Measurements from ENCODE around the gene BTF3.
A peak's percentile ranks its signal among the peaks of the same experiment; 100 is the strongest.
"Not testable (repeated sequence)": the region's sequence is repeated elsewhere in the genome, so short reads cannot be mapped to it uniquely, and the experiment has no call there.

BTF3 gene

DNA sequence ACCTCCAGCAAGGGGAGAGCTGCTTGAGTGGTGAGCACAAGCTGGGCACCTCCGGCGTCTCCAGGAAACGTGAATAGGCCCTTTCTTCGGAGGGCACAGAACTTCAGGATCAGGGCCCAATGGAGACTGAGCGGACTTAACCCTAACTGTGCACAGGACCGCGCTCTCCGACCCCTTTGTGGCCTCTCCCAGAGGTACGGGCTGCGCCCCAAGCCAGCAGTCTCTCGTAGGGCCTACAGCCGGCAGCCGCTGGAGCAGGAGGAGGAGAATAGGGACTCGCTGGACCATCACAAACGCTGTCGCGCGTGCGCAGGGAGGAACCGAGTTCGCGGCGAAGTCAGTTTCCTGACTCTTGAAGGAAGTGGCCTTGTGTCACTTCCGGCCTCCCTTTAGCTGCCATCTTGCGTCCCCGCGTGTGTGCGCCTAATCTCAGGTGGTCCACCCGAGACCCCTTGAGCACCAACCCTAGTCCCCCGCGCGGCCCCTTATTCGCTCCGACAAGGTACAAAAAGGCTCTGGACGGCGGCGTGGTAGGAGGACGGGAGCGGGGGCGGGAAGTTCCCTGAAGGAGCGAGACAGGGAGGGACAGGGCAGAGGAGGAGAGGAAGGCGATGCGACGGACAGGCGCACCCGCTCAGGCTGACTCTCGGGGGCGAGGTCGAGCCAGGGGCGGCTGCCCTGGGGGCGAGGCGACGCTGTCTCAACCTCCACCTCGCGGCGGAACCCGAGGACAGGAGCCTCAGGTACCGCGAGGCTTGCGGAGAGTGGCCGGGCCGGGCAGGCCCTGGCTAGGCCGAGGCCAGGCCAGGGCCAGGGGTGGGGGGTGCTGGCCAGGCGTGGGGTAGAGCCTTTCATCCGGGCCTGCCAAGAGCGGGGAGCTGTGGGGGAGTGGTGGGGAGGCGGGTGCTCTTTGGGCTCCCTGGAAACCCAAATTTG, at the start of gene BTF3:
TSS of gene BTF3 (plus strand) at position 386 of the 936 bp plus-strand sequence. CDS start at position 612, 226 bp downstream.
- peak; percentile 96 to 99 (median 99) for DNase-seq

DNA sequence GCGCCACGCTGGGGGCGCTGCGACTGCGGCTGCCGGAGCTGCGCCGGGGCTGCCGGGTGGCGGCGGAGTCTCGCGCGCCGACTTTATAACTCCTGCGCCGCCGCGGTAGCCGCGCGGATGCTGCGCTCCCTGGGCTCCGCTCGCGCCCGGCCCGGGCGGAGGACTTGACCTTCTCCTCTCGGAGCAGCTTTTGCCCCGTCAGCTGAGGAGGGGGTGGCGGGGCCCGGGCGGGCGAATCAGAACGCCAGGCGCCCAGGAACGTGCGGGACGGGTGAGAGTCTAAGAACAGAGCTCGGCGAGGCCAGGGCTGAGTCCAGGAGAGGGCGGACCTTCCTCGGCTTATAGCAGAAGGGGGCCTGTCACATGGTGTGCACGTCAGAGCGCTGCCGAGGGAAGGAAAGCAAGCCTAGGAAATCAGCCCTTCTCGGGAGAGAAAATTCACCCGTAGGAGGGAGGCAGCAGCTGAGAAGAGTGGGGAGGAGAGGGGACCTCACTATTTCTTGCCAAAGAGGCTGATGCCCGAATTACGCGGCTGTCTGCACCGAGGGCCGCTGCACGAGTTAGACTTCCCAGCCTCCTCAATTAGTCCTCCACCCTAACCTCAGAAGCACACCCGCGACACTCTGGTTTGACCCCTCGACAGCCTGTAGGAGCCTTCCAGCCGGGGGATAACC, 49.6 kb upstream of the BTF3 start, which contains the start of gene FOXD1:
TSS of gene FOXD1 (minus strand) at position 315 of the 674 bp plus-strand sequence. CDS start 415 bp downstream, outside the sequence.
- DNase-seq: peak in 28 of 42 donors; percentile 8 to 64 (median 38)
- intact Hi-C loops (cut with DNase I): no loop called here

More for the DNA sequence above, at the start of gene BTF3:
- intact Hi-C loops (cut with DNase I): no loop called here

DNA sequence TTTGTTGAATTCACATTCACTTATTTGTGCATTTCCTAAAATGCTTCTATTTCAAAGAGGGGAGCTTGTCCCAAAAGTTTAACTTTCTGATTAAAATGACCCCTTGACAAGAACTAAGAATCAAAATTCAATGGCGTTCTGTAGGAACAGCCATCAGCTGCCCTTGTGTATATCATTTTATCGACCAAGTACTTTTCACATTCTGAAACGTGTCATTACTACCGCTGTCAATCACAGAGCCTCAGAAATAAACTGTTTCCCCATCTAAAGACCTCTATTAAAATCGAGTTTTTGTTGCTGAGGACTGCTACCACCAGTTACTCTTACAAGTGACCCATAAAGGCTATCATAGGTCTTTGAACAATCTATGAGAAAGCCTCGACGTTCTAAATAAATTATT, 48.1 kb upstream of the BTF3 start:
- intact Hi-C loops (cut with DNase I): loop anchor here (5.0 kb wide), 1 partner anchor 233 kb away; no protein-coding TSS in a partner anchor
- DNase-seq: no peak

DNA sequence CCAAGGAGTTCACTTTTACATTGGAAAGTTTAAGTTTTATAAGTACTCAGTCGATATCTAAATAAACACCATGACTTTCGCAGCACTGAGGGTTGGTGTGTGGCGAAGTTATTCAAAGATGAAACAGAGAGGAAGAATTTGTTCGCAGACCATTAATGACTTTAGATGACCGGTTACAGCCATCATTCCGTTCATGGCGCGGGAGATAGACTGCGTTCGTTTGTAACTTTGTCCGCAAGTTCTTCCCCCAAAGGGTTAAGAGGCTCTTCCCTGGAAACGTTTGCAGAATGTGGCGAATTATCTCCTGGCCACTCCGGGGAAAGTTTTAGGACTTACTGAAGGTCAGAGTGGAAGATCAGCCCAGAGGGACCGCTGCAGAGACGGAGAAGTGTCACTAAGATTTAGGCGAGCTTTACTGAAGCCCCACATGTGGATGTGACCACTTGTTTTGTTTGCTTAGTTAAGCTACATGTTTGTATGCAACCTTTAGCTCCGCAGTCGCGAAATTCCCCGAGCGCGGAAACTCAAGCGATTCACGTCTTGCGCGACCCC, 47.5 kb upstream of the BTF3 start:
- intact Hi-C loops (cut with DNase I): loop anchor here (5.0 kb wide), 1 partner anchor 233 kb away; no protein-coding TSS in a partner anchor
- DNase-seq: no peak

DNA sequence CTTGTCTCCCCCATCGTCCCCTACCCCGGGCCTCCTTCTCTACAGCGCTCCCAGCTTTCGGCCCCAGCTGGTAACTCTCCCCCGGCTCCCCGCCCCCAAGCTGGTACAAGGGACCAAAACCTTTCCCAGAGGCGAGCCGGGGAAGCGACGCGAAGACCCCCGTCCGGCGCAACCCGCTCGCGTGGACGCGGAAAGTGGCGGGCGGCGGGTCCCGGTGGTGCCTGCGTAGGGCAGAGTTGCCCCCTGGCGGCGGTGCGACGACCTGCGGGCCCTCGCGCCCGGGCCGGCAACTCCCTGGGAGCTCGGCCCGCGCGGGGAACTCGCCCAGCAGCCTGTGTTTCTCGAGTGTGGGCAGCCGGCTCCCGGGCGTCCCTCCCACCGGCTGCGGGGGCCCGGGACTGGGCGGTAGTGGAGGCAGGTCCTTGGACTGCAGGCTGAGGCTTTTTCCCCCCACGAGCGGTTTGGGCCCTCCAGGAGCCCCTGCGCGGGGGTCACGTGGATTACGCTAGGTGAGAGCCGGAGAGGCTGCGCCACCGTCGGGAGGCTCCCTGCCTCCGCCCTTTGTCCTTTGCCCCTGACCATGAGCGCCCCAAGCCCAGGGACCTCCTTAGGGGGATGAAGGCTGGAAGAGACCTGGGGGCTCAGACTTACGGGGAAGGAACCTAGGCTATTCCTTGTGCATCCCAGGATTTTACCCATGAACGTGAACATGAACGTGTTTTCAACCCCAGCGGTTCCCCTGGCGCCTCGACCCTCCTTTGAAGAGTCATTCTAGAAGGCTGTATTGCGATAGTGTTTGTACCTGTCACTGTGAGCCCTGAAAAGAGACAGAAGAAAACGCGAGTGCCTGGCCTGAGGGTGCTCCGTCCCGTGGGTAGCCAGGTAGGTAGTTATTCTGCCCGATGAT, 46.8 kb upstream of the BTF3 start:
- peak in 36 of 42 donors; percentile 10 to 79 (median 48) for DNase-seq
- intact Hi-C loops (cut with DNase I): loop anchor here (5.0 kb wide), 1 partner anchor 234 kb away; no protein-coding TSS in a partner anchor

DNA sequence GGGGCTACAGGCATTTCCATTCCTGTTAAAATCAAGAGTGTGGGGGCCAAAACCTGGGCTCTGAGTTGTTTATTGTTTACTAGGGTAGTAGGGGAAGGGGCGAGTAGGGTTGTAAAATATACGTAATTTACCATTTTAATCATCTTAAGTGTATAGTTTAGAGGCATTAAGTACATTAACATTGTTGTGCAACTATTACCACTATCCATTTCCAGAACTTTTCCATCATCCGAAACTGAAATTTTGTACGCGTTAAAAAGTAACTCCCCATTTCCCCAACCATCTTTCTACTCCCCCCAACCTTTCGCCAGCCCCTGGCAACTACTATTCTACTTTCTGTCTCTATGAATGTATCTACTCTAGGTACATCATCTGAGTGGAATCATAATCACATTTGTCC, 46.0 kb upstream of the BTF3 start:
- DNase-seq: no peak
- intact Hi-C loops (cut with DNase I): loop anchor here (5.0 kb wide), 1 partner anchor 235 kb away; no protein-coding TSS in a partner anchor

DNA sequence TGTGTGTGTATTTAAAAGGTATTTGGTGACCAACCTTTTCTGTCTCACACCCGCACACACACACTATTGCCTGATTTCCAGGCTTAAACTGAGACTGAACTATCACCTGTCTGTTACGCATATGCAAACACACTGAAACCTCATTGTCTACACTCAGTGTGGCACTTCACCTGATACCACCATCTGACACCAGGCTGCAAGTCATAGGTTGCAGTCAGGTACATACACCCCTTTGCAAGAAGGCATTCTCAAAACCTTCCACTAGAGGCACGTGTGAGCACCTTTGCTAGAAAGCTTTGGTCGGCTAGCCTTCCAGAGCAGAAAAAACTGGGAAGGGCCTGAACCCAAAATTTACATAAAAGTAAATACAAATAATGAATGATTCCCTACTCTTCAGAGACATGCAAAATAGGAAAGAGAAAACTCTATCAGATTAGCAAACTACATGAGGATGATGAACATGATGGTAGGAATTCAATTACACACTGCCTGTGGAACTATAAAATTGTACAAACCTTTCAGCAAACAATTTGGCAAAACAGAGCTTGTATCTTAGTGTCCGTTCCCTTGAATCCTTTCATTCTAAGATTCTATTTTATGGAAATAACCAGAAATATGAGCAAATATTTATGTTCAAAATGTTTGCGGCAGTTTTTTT, 43.7 kb upstream of the BTF3 start:
- DNase-seq: peak in 11 of 42 donors; percentile 12 to 61 (median 34)
- intact Hi-C loops (cut with DNase I): loop anchor here (5.0 kb wide), 1 partner anchor 237 kb away; no protein-coding TSS in a partner anchor

DNA sequence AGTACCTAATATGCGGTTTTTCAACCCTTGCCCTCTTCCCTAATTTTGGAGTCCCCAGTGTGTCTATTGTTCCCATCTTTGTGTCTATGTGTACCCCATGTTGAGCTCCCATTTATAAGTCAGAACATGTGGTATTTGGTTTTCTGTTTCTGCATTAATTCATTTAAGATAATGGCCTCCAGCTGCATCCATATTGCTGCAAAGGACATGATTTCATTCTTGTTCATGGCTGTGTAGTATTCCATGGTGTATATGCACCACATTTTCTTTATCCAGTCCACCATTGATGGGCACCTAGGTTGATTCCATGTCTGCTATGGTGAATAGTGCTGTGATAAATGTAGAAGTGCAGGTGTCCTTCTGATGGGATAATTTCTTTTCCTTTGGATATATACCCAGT, 41.8 kb upstream of the BTF3 start:
- DNase-seq; intact Hi-C loops (cut with DNase I): not testable (repeated sequence)

DNA sequence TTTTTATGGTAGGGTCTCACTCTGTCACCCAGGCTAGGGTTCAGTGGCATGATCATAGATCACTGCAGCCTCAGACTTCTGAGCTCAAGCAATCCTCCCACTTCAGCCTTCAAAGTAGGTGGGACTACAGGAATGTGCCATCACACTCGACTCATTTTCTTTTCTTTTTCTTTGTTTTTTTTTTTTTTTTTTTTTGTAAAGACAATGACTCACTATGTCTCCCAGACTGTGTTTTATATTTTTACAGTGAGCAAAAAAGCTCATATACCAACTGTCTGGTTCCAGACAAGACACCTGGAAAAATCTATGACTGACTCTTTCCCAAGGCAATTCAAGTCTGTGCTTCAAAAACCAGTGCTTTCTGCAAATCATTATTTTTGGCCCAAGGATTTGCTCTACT, 38.9 kb upstream of the BTF3 start:
- DNase-seq: no peak
- intact Hi-C loops (cut with DNase I): no loop called here

DNA sequence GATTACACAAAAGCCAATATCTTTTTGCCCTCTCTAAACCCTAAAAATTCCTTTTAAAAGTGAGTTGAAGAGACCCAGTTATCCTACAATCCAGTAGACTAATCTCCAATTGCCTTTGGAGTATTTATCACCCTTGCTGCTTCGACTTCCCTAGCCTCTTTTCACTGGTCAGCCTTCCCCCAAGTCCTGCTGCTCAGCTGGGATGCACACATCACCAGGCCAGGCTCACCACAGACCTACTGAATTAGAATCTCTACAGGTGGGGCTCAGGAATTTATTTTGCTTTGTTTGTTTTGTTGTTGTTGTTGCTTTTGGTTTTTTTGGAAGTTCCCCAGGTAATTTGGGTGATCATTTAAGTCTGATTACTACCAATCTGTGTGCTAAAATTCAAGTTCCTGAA, 38.1 kb upstream of the BTF3 start:
- intact Hi-C loops (cut with DNase I): no loop called here
- no peak for DNase-seq

DNA sequence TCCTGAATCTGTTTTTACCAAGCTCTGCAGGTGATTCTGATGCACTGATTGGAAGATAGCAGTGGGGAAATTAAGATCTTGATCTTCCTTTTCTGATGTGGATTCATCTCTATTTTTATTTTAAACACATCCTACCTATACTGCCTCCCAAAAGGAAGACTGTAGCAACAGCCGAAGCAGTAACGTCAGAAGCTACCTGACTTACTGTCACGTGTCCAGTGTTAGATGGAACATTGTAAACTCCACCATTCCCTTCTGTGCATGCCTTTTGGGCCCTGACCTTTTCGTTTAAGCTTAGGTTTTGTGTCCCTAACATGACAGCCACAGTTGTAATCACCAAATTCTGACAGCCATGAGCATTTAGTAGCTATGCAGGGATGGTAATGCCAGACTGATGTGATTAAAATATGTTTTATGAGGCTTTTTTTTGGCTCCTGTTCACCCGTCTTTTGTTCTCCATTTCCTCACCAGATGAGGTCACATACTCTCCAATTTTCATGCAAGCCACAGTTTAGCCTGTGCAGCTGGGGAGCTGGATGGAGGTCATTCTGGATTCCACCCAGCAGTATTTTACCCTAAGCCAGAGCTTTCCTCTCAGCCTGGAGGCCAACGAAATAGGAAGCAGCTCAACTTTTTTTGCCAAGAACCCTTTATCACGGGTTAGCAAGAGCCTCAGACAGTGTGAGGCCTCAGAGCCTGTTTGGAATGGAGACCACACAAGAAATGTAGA, 34.1 kb upstream of the BTF3 start:
- intact Hi-C loops (cut with DNase I): no loop called here
- no peak for DNase-seq

DNA sequence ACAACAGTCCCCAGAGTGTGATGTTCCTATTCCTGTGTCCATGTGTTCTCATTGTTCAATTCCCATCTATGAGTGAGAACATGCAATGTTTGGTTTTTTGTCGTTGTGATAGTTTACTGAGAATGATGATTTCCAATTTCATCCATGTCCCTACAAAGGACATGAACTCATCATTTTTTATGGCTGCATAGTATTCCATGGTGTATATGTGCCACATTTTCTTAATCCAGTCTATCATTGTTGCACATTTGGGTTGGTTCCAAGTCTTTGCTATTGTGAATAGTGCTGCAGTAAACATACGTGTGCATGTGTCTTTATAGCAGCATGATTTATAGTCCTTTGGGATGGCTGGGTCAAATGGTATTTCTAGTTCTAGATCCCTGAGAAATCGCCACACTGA, 29.6 kb upstream of the BTF3 start:
- DNase-seq; intact Hi-C loops (cut with DNase I): not testable (repeated sequence)

DNA sequence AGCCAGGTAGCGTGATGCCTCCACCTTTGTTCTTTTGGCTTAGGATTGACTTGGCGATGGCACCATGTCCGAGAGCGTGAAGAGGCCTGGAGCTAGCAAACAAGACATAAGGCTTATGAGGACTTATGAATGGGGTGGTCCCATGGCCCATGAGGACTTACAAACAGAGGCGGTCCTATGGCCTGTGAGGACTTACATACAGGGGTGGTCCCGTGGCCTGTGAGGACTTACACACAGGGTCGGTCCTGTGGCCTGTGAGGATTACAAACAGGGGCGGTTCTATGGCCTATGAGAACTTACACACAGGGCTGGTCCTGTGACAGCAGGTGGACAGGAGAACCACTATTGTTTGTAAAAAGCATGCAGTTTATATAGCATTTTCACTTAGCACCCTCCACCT, 28.4 kb upstream of the BTF3 start:
- intact Hi-C loops (cut with DNase I): no loop called here
- DNase-seq: peak in 1 of 42 donors; percentile 14

DNA sequence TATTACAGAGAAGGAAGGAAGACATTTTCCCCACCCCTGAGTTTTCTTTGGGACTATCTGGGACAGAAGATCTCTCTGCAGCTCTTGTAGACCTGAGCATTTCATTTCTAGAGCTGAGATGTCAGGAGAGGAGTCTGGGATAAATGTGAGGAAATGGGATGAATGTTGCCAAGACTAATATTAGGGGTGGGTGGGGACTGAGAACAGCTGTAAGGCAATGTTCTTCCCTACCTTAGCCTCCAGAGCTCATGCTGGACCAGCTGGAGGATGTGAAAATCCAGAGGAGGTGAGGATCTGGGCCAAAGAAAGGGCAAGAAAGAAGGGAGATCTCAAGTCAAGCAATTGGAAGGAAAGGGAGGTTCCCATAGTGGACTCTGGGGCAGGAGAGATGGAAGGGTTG, 26.6 kb upstream of the BTF3 start:
- no peak for DNase-seq
- intact Hi-C loops (cut with DNase I): no loop called here

DNA sequence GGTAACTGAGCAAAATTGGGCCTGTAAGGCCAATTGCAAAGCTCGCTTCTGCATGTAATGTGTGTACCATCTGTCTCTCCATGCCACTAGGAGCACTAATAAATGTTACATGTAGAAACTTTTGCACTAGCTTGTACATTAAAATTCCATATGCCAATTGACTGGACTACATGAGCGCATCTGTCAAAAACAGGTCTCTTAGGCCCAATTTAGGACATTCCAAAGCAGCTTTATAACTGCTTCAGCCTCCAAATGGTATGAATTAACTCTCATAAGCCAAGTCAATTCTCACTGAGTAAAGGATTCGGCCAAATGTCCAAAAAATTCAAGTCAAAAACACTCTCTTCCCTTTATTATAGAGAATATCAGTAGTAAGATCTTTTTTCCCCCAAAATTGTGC, 26.1 kb upstream of the BTF3 start:
- no peak for DNase-seq
- intact Hi-C loops (cut with DNase I): no loop called here

DNA sequence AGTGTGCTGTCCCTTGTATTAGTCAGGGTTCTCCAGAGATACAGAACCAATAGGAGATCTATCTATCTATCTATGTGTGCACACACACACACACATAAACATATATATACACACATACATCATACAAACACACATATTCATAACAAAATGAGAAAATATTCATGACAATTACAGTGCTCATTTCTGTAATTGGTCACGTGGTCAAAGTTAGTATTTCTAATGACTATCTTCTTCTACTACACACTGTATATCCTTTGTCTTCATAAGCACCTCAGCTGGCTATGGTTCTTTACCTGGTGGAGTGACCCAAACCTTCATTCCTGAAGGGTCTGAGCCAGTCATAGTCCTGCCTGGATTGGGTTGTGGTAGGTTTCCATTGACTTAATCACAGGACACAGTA, 17.7 kb upstream of the BTF3 start:
- intact Hi-C loops (cut with DNase I): no loop called here
- DNase-seq: no peak

DNA sequence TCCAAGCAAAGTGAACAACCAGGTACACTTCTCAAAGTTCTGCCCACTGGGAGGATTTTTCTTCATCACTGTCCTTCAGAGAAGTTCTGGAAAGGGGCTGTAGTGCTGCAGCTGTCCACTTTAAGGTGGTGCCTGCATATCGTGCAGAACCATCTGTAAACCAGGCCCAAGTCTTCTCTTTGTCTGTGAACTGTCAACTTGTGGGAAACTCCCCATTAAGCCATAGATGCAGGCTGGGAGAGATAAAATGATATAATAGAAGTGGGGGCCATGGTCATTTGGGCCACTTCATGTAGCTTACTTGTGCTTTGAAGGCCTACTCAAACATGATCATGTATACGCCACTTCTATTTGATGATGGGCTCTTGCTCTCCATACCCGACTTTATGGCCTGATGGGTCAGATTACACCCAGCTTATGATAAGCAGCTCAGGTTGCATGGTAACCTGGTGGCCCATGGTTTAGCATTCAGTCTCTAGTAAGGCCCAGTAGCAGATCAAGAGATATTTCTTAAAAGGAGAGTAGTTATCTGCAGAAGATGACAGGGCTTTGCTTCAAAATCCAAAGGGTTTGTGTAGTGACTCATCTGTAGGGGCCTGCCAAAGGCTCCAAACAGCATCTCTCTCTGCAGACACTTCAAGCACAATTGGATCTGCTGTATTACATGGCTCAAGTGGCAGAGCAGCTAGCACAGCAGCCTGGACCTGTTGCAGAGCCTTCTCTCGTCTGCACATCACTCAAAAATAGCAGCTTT, 15.7 kb upstream of the BTF3 start:
- DNase-seq: no peak
- intact Hi-C loops (cut with DNase I): no loop called here

All from head of caudate nucleus (tissue), 42 donors.